MM.1S (cell line): ENCODE results near the gene UTS2.

Experiments used
- CTCF ChIP-seq: fragments of 300-600 bp; sonication (generic); IDR thresholded peaks from 2 replicates; pipeline ENCODE4 v1.5.1; 2016; ENCODE audit warnings: antibody characterized with exemption, low read length, mixed read lengths
- EZH2 ChIP-seq: fragments of 300-600 bp; sonication (generic); optimal IDR thresholded peaks from 2 replicates; pipeline ENCODE3; 2017; ENCODE audit warnings: low read depth, mild to moderate bottlenecking, antibody characterized with exemption, low read length, mixed read lengths

- TF ChIP-seq CTCF (no peak), EZH2 (no peak)
Observed at GRCh38 chr1:7871136-7871535, 18.3 kb upstream of the UTS2 start.
